K562 (cell line): ENCODE data around the gene NDUFS5. TPM values are rescaled to one million over a fixed set of nuclear protein-coding genes. Genes with fewer than 3 reads are reported as not detected.

ENCODE experiments used
- ATAC-seq: fragments of 200-7000 bp; cut with Tn5 transposase; 3 replicates; pipeline ENCODE4 v1.9.1; 2020; ENCODE audit warnings: moderate library complexity
- BruUV-seq: library from RNA; stranded (reverse); fragments of 400-500 nt; replicated peaks from 2 replicates; lab custom pipeline; 2021; lab: Mats Ljungman, UMichigan
- CTCF ChIA-PET: fragments of 300-600 bp; formaldehyde crosslinking; extraction: SDS; loops from one replicate; lab custom pipeline; 2021; ENCODE audit warnings: low intra/inter-chr PET ratio; lab: Yijun Ruan, JAX
- POLR2A ChIA-PET: fragments of 300-600, 350-650 bp; sonication (Branson Sonifier 250); formaldehyde crosslinking; extraction: SDS; loops from one replicate; lab custom pipeline; 2021; ENCODE audit warnings: antibody characterized with exemption, inconsistent platforms; lab: Yijun Ruan, JAX
- DNase-seq, 4 experiments: peaks; one replicate each; pipeline versions ENCODE4 v3.0.0 to v3.0.0-alpha.2; 2011 to 2018; ENCODE audit warnings: low spot score in 3 of 4, mixed read lengths in 3 of 4; ENCODE audit errors: extremely low read depth in 1 of 4
- FAIRE-seq: peaks from 2 replicates; lab custom pipeline; 2011; peaks lifted over from hg19 to GRCh38; lab: Jason Lieb, UNC
- H2AFZ ChIP-seq: 2 replicates; pipeline ENCODE4 v1.6.0; 2011; ENCODE audit warnings: low read depth, low read length, control low read depth, inconsistent platforms
- H3K27ac ChIP-seq: fragments of 200-600 bp; 3 replicates; pipeline ENCODE4 v1.8.0; 2011; ENCODE audit warnings: low read depth, mild to moderate bottlenecking, control low read depth, inconsistent platforms, low read length, moderate library complexity, mixed read lengths; ENCODE audit errors: extremely low read depth
- H3K27me3 ChIP-seq, 2 experiments: fragments of 300-600 bp in 1 of 2; 2 replicates in 1 of 2; 3 replicates in 1 of 2; pipeline versions ENCODE4 v1.6.0 to v1.8.0; 2011; ENCODE audit warnings: inconsistent platforms in 2 of 2, low read length in 2 of 2, mild to moderate bottlenecking in 1 of 2, mixed read lengths in 1 of 2, moderate library complexity in 1 of 2; ENCODE audit not compliant: control insufficient read depth in 2 of 2, insufficient read depth in 2 of 2
- H3K36me3 ChIP-seq: fragments of 300-600 bp; 3 replicates; pipeline ENCODE4 v1.8.0; 2011; ENCODE audit warnings: mild to moderate bottlenecking, low read length, inconsistent platforms; ENCODE audit not compliant: control insufficient read depth, insufficient read depth
- H3K4me1 ChIP-seq, 2 experiments: fragments of 200-600 bp in 1 of 2; replicated peaks in 1 of 2; 2 replicates in 1 of 2; 3 replicates in 1 of 2; pipeline versions ENCODE4 v1.5.1 to v1.8.0; 2011; ENCODE audit warnings: inconsistent platforms in 2 of 2, low read length in 2 of 2, mild to moderate bottlenecking in 1 of 2, mixed read lengths in 1 of 2, moderate library complexity in 1 of 2; ENCODE audit not compliant: control insufficient read depth in 2 of 2, insufficient read depth in 2 of 2
- H3K4me2 ChIP-seq: 2 replicates; pipeline ENCODE4 v1.6.1; 2011; ENCODE audit warnings: low read length, control low read depth, inconsistent platforms, mixed read lengths; ENCODE audit not compliant: insufficient read depth
- H3K4me3 ChIP-seq: fragments of 200-600 bp; sonication (generic), shearing (Covaris generic); 2 replicates; pipeline ENCODE4 v1.5.1; 2016; ENCODE audit warnings: control low read depth, inconsistent platforms
- H3K79me2 ChIP-seq: fragments of 200-600 bp; 3 replicates; pipeline ENCODE4 v1.8.0; 2011; ENCODE audit warnings: low read length, inconsistent platforms; ENCODE audit not compliant: control insufficient read depth, insufficient read depth
- H3K9ac ChIP-seq, 2 experiments: 2 replicates each; pipeline versions ENCODE4 v1.6.0 to v1.6.1; 2011; ENCODE audit warnings: low read depth in 2 of 2, low read length in 2 of 2, control low read depth in 1 of 2, inconsistent platforms in 1 of 2, mild to moderate bottlenecking in 1 of 2, mixed read lengths in 1 of 2; ENCODE audit not compliant: insufficient read depth in 1 of 2
- H3K9me1 ChIP-seq: one replicate; pipeline ENCODE4 v1.6.0; 2011; ENCODE audit warnings: inconsistent platforms, mild to moderate bottlenecking, low read length, moderate library complexity; ENCODE audit not compliant: control insufficient read depth, insufficient read depth
- H3K9me3 ChIP-seq: replicated peaks from 2 replicates; pipeline ENCODE4 v1.5.1; 2011; ENCODE audit warnings: low read depth, low read length, inconsistent platforms; ENCODE audit not compliant: control insufficient read depth, insufficient read depth
- H4K20me1 ChIP-seq: replicated peaks from 2 replicates; pipeline ENCODE4 v1.6.1; 2011; ENCODE audit warnings: low read length, inconsistent platforms, mixed read lengths; ENCODE audit not compliant: control insufficient read depth, insufficient read depth
- FOXM1 ChIP-seq, 2 experiments: fragments of 450-650 bp in 1 of 2; sonication (generic) in 1 of 2; formaldehyde crosslinking in 1 of 2; IDR thresholded peaks; 2 replicates each; pipeline versions ENCODE4 v1.6.1 to v1.9.0; 2017 to 2022; ENCODE audit warnings: low read depth in 2 of 2, mild to moderate bottlenecking in 2 of 2, missing genetic modification reagents in 1 of 2, moderate library complexity in 1 of 2
- ID3 ChIP-seq, 2 experiments: fragments of 250-450 bp in 1 of 2; fragments of 450-650 bp in 1 of 2; sonication (Bioruptor Pico) in 1 of 2; IDR thresholded peaks; 2 replicates each; pipeline versions ENCODE4 v1.6.1 to v1.8.0; 2016 to 2021; ENCODE audit warnings: mild to moderate bottlenecking in 2 of 2, moderate library complexity in 2 of 2, missing compliant biosample characterization in 1 of 2, missing genetic modification characterization in 1 of 2
- ILK ChIP-seq: fragments of 450-650 bp; IDR thresholded peaks from 2 replicates; pipeline ENCODE4 v1.6.1; 2016; ENCODE audit warnings: missing genetic modification characterization, low read depth, mild to moderate bottlenecking, missing compliant biosample characterization, moderate library complexity, borderline replicate concordance
- PML ChIP-seq: IDR thresholded peaks from 2 replicates; pipeline ENCODE4 v1.6.1; 2012; ENCODE audit warnings: low read length, inconsistent platforms
- SMARCA4 ChIP-seq: fragments of 450-650 bp; IDR thresholded peaks from 2 replicates; pipeline ENCODE4 v1.6.1; 2016
- SMARCE1 ChIP-seq: fragments of 450-650 bp; IDR thresholded peaks from 2 replicates; pipeline ENCODE4 v1.7.1; 2016; ENCODE audit warnings: mild to moderate bottlenecking
- TEAD4 ChIP-seq, 2 experiments: sonication (generic) in 1 of 2; formaldehyde crosslinking in 1 of 2; IDR thresholded peaks; 2 replicates each; pipeline versions ENCODE4 v1.6.1 to v1.8.0; 2012 to 2022; ENCODE audit warnings: borderline replicate concordance in 1 of 2, inconsistent platforms in 1 of 2, low read length in 1 of 2, mild to moderate bottlenecking in 1 of 2, missing genetic modification reagents in 1 of 2
- ZBTB40 ChIP-seq, 2 experiments: fragments of 450-650 bp in 1 of 2; sonication (generic) in 1 of 2; formaldehyde crosslinking in 1 of 2; IDR thresholded peaks; 2 replicates each; pipeline versions ENCODE4 v1.7.1 to v1.9.0; 2016 to 2022; ENCODE audit warnings: inconsistent platforms in 1 of 2, mild to moderate bottlenecking in 1 of 2, missing genetic modification reagents in 1 of 2
- ZNF449 ChIP-seq: fragments of 250-450 bp; sonication (Bioruptor Pico); IDR thresholded peaks from 2 replicates; pipeline ENCODE4 v1.8.0; 2022; ENCODE audit warnings: moderate library complexity, mild to moderate bottlenecking, inconsistent platforms
- WGBS: fragments of 100-300 bp; shearing (Covaris generic); methylation state at CpG from one replicate; pipeline ENCODE4 v1.1.6; 2016; ENCODE audit warnings: low coverage, mixed read lengths; ENCODE audit not compliant: insufficient coverage; ENCODE audit errors: missing lambda C conversion rate; 5-methylcytosine and 5-hydroxymethylcytosine counted together
- in situ Hi-C: fragments of 300-500 bp; cut with MboI; formaldehyde crosslinking; loops from 4 replicates; pipeline ENCODE4 v1.15.0; 2018; ENCODE audit warnings: inconsistent platforms, mixed read lengths
- intact Hi-C: fragments of 100-400 bp; cut with micrococcal nuclease; formaldehyde crosslinking; loops from 2 replicates; pipeline ENCODE4 v1.14.2; 2022
- polyA plus RNA-seq, 8 experiments: library from polyadenylated mRNA; depleted of rRNA in 4 of 8; stranded (reverse) in 5 of 8; unstranded in 3 of 8; fragments of >200 nt; fragmentation: Nextera tagmentation in 2 of 8; fragmentation: Illumina TruSeq in 1 of 8; extraction: Ambion mirVana in 2 of 8; extraction: Trizol in 1 of 8; gene quantifications; 2 replicates each; pipeline versions ENCODE4 v1.2.1 to v1.2.3, GENCODE V29; 2011 to 2014; ENCODE audit warnings: inconsistent platforms in 1 of 8, missing spikeins in 1 of 8
- total RNA-seq, 7 experiments: library from RNA; depleted of rRNA in 6 of 7; stranded (reverse); fragments of >200 nt in 6 of 7; fragmentation: Illumina TruSeq in 2 of 7; extraction: Trizol in 2 of 7; gene quantifications; 2 replicates each; pipeline versions ENCODE4 v1.2.1 to v1.2.3, GENCODE V29; 2011 to 2021; ENCODE audit warnings: low replicate concordance in 1 of 7

The NDUFS5 gene
- total and polyA plus RNA-seq, 9 of the 15 experiments (the other 6 are each of a cell fraction or from before 2014, with no cell fraction given): 499 to 2,737 (median 1,281) TPM

GRCh38 chr1:38990386-38990737, 35.8 kb upstream of the NDUFS5 start:
- in situ Hi-C loops: no loop called here
- peaks cover 3% of the 10 kb centered on the region for H3K9me1 ChIP-seq
- peak overlapping the region; percentile 78 for H3K27ac ChIP-seq
- H3K36me3 ChIP-seq: peaks cover 29% of the 10 kb centered on the region
- peaks cover 46% of the 10 kb centered on the region for H3K79me2 ChIP-seq
- peaks cover 0 to 17% of the 10 kb centered on the region in 2 experiments; a peak in 3 of 5 replicates for H3K4me1 ChIP-seq
- DNase-seq (no peak), ATAC-seq (peak; percentile 4), FAIRE-seq (peak; percentile 19)
- H2AFZ ChIP-seq: peak overlapping the region; percentile 81
- ChIA-PET POLR2A (interaction anchor here (1.0 kb wide), 1 partner anchor 40 kb away, joined by 3 read pairs; no protein-coding TSS in a partner anchor), CTCF (no interaction called here)
- BruUV-seq: TSS peak; percentile 83
- H4K20me1 ChIP-seq: peaks cover 13% of the 10 kb centered on the region
- no peaks in the 10 kb centered on the region for H3K27me3 ChIP-seq
- intact Hi-C loops: loop anchor here (1.0 kb wide), 1 partner anchor 102 kb away; no protein-coding TSS in a partner anchor
- H3K9ac ChIP-seq: peak overlapping the region; percentile 68 to 90; a peak in 3 of 4 replicates
- 14% methylated on average over 5 of the region's 5 CpGs for WGBS
- H3K9me3 ChIP-seq: no peaks in the 10 kb centered on the region
- peak overlapping the region; percentile 99 for H3K4me3 ChIP-seq
- peak overlapping the region; percentile 82 for H3K4me2 ChIP-seq
- TF ChIP-seq ILK (tag) (no peak), ID3 (CRISPR knock-in tag; IDR thresholded peaks at IDR 0.05) (no peak), ID3 (tag; IDR thresholded peaks at IDR 0.05) (peak; percentile 49; the same call in 1 of the 2 replicates), ZBTB40 (IDR thresholded peaks at IDR 0.05) (no peak), ZBTB40 (CRISPR knock-in tag; IDR thresholded peaks at IDR 0.05) (no peak), ZNF449 (CRISPR knock-in tag) (no peak), SMARCE1 (0 out of 2 replicates have a peak, but pooled peaks have one; percentile 30), TEAD4 (IDR thresholded peaks at IDR 0.05; ENCODE audit: low read length) (0 out of 2 replicates have a peak, but pooled peaks have one; percentile 4), TEAD4 (CRISPR knock-in tag; IDR thresholded peaks at IDR 0.05; ENCODE audit: borderline replicate concordance) (no peak), FOXM1 (IDR thresholded peaks at IDR 0.05; ENCODE audit: low read depth) (no peak), FOXM1 (CRISPR knock-in tag; IDR thresholded peaks at IDR 0.05; ENCODE audit: low read depth) (0 out of 2 replicates have a peak, but pooled peaks have one; percentile 18), SMARCA4 (peak; percentile 26; the same call in 1 of the 2 replicates), PML (peak; percentile 17; the same call in 1 of the 2 replicates)
